Measurements from ENCODE around the gene SH2D7. TPM values are rescaled to one million over a fixed set of nuclear protein-coding genes. Genes with fewer than 3 reads are reported as not detected.

The SH2D7 gene
- total and polyA plus RNA-seq, 2 donors (not counting 3 experiments of a cell fraction or from before 2014, with no cell fraction given), result not detected

GRCh38 chr15:78076231-78077052 is 15.9 kb upstream of the SH2D7 start:
- Histone ChIP-seq H3K9ac (replicated peaks; ENCODE audit: extremely low read depth, insufficient read depth, low read length) (peak overlapping the region; percentile 60), H2AFZ (ENCODE audit: low read depth, low read length) (peak overlapping the region; percentile 57), H3K27me3 (ENCODE audit: control insufficient read depth in 2 of 2, insufficient read depth in 2 of 2, low read length in 2 of 2) (no peaks in the 10 kb centered on the region), H3K4me1 (ENCODE audit: control insufficient read depth, extremely low read depth, insufficient read depth, low read length) (peaks cover 18% of the 10 kb centered on the region), H3K4me2 (ENCODE audit: insufficient read depth, low read length) (peak overlapping the region; percentile 70), H3K9me3 (replicated peaks; ENCODE audit: control insufficient read depth, insufficient read depth, low read length) (no peaks in the 10 kb centered on the region), H3K4me3 (replicated peaks in 1 of 3; ENCODE audit: insufficient read depth in 1 of 3, low read depth in 1 of 3, low read length in 3 of 3) (peak overlapping the region; percentile 56 to 84 (median 63)), H3K27ac (ENCODE audit: insufficient read depth, low read depth, low read length) (peak overlapping the region; percentile 87), H3K9me1 (replicated peaks; ENCODE audit: control insufficient read depth, extremely low read depth, insufficient read depth, low read length) (no peaks in the 10 kb centered on the region), H3K79me2 (ENCODE audit: control insufficient read depth, insufficient read depth, low read length) (peaks cover 50% of the 10 kb centered on the region), H4K20me1 (replicated peaks; ENCODE audit: control insufficient read depth, extremely low read depth, insufficient read depth, low read length) (no peaks in the 10 kb centered on the region), H3K36me3 (ENCODE audit: control insufficient read depth in 2 of 2, extremely low read depth in 1 of 2, insufficient read depth in 2 of 2, low read length in 2 of 2) (no peaks in the 10 kb centered on the region)
- ChIA-PET POLR2A (no interaction called here), CTCF (interaction anchor here (1.1 to 2.4 kb wide), 6 partner anchors 17 to 42 kb away, joined by 3 to 14 read pairs (median 6); no protein-coding TSS in a partner anchor)
- TSS peak; percentile 21 for BruUV-seq (replicated peaks)
- intact Hi-C loops (cut with micrococcal nuclease) (loop anchor here (1.0 to 2.0 kb wide), 5 partner anchors 7 to 76 kb away; no protein-coding TSS in a partner anchor), dilution Hi-C loops (cut with MboI; ENCODE audit: extremely low pct_ligation_motif_present, low sequenced_read_pairs) (no loop called here)
- no peak for DNase-seq (ENCODE audit: low read depth, low spot score)
- peak; percentile 24 for FAIRE-seq
- no peak for TF ChIP-seq FOS (IDR thresholded peaks at IDR 0.05; ENCODE audit: borderline replicate concordance, insufficient read depth, low read length)
- TF ChIP-seq GATA2 (IDR thresholded peaks at IDR 0.05; ENCODE audit: insufficient read depth, insufficient read length, low read depth, low read length), result no peak
- TF ChIP-seq JUN (IDR thresholded peaks at IDR 0.05; ENCODE audit: borderline replicate concordance, insufficient read depth, insufficient read length, low read depth), result no peak
- TF ChIP-seq EZH2 (IDR thresholded peaks at IDR 0.05; ENCODE audit: borderline replicate concordance, low read depth, low read length, severe bottlenecking), result no peak
- no peak for TF ChIP-seq MAX (IDR thresholded peaks at IDR 0.05; ENCODE audit: insufficient read depth, insufficient read length)
- TF ChIP-seq POLR2A (IDR thresholded peaks at IDR 0.05; ENCODE audit: low read depth, low read length), result no peak
- TF ChIP-seq MYC (IDR thresholded peaks at IDR 0.05; ENCODE audit: low read depth, low read length), result no peak
- TF ChIP-seq CTCF (IDR thresholded peaks at IDR 0.05; ENCODE audit: extremely low read depth in 1 of 2, insufficient read depth in 1 of 2, low read depth in 1 of 2, low read length in 2 of 2), result no peak
- TF ChIP-seq POLR2AphosphoS5 (IDR thresholded peaks at IDR 0.05; ENCODE audit: insufficient read depth, low read depth, low read length), result no peak
